Measurements from ENCODE around the gene SLC49A3. TPM values are rescaled to one million over a fixed set of nuclear protein-coding genes. Genes with fewer than 3 reads are reported as not detected.

The SLC49A3 gene
- polyA plus RNA-seq, 3 donors, result 6.5 to 14.6 (median 10.3) TPM

GRCh38 chr4:632196-632790 is 56.7 kb downstream of the SLC49A3 start:
- WGBS, 3 donors, result 86 to 93% (median 92%) methylated on average over 16 of the region's 16 CpGs
- no peak overlapping the region for H3K27ac ChIP-seq (ENCODE audit: low read depth, low read length)

Other genes starting within 250 kb of the SLC49A3 start
- gene ZNF721, start 190.0 kb downstream of the SLC49A3 start, polyA plus RNA-seq, result 10 to 100 TPM in 1 of 3 donors, 1 to 10 TPM in 2; 7.1 to 10.4 (median 9.5) TPM
- 10 to 100 TPM; 18.9 to 29.9 (median 28.6) TPM for gene PIGG, start 189.9 kb downstream of the SLC49A3 start, polyA plus RNA-seq
- under 1 TPM in 1 of 3 donors, not detected in 2; 0.02 TPM for gene TMEM271, start 112.9 kb downstream of the SLC49A3 start, polyA plus RNA-seq
- gene PDE6B, start 63.6 kb downstream of the SLC49A3 start, polyA plus RNA-seq, result 1 to 10 TPM in 2 of 3 donors, under 1 TPM in 1; 0.76 to 1.7 (median 1.2) TPM
- 100 to 1,000 TPM; 262 to 586 (median 547) TPM for gene ATP5ME, start 14.9 kb downstream of the SLC49A3 start, polyA plus RNA-seq
- 10 to 100 TPM in 2 of 3 donors, 1 to 10 TPM in 1; 6.4 to 33.9 (median 22.4) TPM for gene MYL5, start 14.6 kb downstream of the SLC49A3 start, polyA plus RNA-seq
- 10 to 100 TPM; 15.8 to 38.9 (median 26.6) TPM for gene PCGF3, start 16.7 kb upstream of the SLC49A3 start, polyA plus RNA-seq
- 10 to 100 TPM in 1 of 3 donors, 1 to 10 TPM in 2; 1.2 to 12.7 (median 2.4) TPM for gene CPLX1, start 137.0 kb upstream of the SLC49A3 start, polyA plus RNA-seq
- 10 to 100 TPM; 75.2 to 90.3 (median 77.5) TPM for gene GAK, start 243.2 kb upstream of the SLC49A3 start, polyA plus RNA-seq
- 10 to 100 TPM; 13.8 to 33.2 (median 22.7) TPM for gene TMEM175, start 243.3 kb upstream of the SLC49A3 start, polyA plus RNA-seq

All from adipose tissue (tissue), 3 donors.